ENCODE measurements around the gene SULT1C4.

Gene SULT1C4

DNA sequence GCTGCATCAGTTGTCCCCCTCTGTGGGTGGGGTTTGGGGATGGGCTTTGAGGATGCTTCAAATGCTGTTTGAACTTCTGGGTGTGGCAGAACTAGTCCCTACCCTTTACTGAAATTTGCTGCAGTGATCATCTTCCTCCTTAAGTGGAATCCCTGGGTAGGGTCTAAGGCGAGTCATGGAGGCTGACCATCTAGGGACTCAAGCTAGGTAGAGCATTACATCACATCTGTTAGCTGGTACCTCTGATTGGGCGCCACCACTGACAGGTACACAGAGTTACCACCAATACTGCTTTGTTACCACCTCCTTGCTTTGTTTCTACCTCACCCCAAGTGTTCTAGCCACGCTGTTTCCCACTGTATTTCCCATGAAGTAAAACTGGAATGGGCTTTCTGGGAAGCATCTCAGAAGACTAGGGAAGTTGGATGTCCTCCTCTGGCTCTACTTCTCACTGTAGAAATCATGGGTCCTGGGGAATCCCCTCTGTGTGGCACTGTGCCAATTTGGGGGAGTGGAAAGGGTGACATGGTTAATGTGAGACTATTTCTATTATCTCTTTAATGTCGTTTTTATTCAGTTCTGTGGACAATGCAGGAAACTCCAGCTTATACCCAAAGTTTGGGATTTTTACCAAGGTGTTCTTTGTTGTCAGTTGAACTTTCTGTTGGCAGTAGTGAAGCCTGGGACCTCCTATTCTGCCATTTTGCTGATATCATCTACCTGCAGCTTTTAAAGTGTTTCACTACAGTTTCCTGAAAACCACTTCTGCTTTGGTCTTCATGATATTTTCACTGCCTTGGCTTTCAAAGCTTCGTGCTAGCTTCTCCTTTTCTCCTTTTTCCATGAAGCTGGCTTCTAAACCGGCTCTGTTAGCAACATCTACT lies 14.5 kb upstream of the SULT1C4 start:
- Histone ChIP-seq H3K9me2 (replicated peaks; ENCODE audit: control insufficient read depth, low read length) (no peaks in the 10 kb centered on the region), H3K4me2 (ENCODE audit: low read length) (no peak overlapping the region), H3K27ac (ENCODE audit: low read depth, low read length) (no peak overlapping the region)

DNA sequence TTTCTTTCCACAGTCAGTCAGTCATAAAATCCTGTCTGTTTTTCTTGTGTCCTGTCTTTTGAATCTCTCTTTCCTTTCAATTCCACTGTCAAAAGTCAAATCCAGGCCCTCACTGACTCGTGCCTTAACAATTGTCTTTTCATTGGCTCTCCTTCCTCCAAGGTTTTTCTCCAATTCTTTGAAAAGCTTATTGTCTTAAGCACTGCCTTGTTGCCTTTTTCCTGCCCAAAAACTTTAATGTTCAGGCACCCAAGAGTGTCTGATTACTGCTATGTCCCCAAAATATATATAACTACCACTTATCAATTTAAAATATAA lies 13.9 kb upstream of the SULT1C4 start:
- Histone ChIP-seq H3K27me3 (ENCODE audit: control insufficient read depth, low read length) (peaks cover 4% of the 10 kb centered on the region), H3K79me2 (ENCODE audit: control insufficient read depth, low read length) (no peaks in the 10 kb centered on the region), H3K27ac (ENCODE audit: low read depth, low read length) (no peak overlapping the region), H4K20me1 (ENCODE audit: control insufficient read depth, insufficient read depth, low read depth, low read length) (no peaks in the 10 kb centered on the region), H3K9me3 (ENCODE audit: control insufficient read depth, insufficient read depth, low read length) (no peaks in the 10 kb centered on the region), H3K4me1 (ENCODE audit: control insufficient read depth, low read length) (no peaks in the 10 kb centered on the region), H3K4me3 (ENCODE audit: low read length) (no peak overlapping the region), H3K9me2 (replicated peaks; ENCODE audit: control insufficient read depth, low read length) (no peaks in the 10 kb centered on the region), H3K36me3 (ENCODE audit: control insufficient read depth, low read length) (no peaks in the 10 kb centered on the region), H3F3A (ENCODE audit: control insufficient read depth, insufficient read depth) (no peaks in the 10 kb centered on the region), H3K4me2 (ENCODE audit: low read length) (no peak overlapping the region)
- TF ChIP-seq CTCF (IDR thresholded peaks at IDR 0.05; ENCODE audit: low read depth, low read length, poor library complexity, severe bottlenecking) (no peak), EZH2phosphoT487 (IDR thresholded peaks at IDR 0.05; ENCODE audit: borderline replicate concordance, low read length) (no peak)

More for the DNA sequence above, 14.5 kb upstream of the SULT1C4 start:
- Histone ChIP-seq H3K9me3 (ENCODE audit: control insufficient read depth, insufficient read depth, low read length) (no peaks in the 10 kb centered on the region), H4K20me1 (ENCODE audit: control insufficient read depth, insufficient read depth, low read depth, low read length) (no peaks in the 10 kb centered on the region), H3F3A (ENCODE audit: control insufficient read depth, insufficient read depth) (no peaks in the 10 kb centered on the region), H3K27me3 (ENCODE audit: control insufficient read depth, low read length) (peaks cover 4% of the 10 kb centered on the region), H3K36me3 (ENCODE audit: control insufficient read depth, low read length) (no peaks in the 10 kb centered on the region), H3K4me3 (ENCODE audit: low read length) (no peak overlapping the region), H3K79me2 (ENCODE audit: control insufficient read depth, low read length) (no peaks in the 10 kb centered on the region), H3K4me1 (ENCODE audit: control insufficient read depth, low read length) (no peaks in the 10 kb centered on the region)
- no peak for TF ChIP-seq EZH2phosphoT487 (IDR thresholded peaks at IDR 0.05; ENCODE audit: borderline replicate concordance, low read length)
- no peak for TF ChIP-seq CTCF (IDR thresholded peaks at IDR 0.05; ENCODE audit: low read depth, low read length, poor library complexity, severe bottlenecking)

GRCh38 chr2:108364676-108365297 lies 13.0 kb upstream of the SULT1C4 start:
- Histone ChIP-seq H3K36me3 (ENCODE audit: control insufficient read depth, low read length) (no peaks in the 10 kb centered on the region), H3K27ac (ENCODE audit: low read depth, low read length) (no peak overlapping the region), H3K9me2 (replicated peaks; ENCODE audit: control insufficient read depth, low read length) (no peaks in the 10 kb centered on the region)

More at GRCh38 chr2:108364676-108365297, 13.0 kb upstream of the SULT1C4 start:
- no peak overlapping the region for H3K4me2 ChIP-seq (ENCODE audit: low read length)
- no peak for TF ChIP-seq CTCF (IDR thresholded peaks at IDR 0.05; ENCODE audit: low read depth, low read length, poor library complexity, severe bottlenecking)
- TF ChIP-seq EZH2phosphoT487 (IDR thresholded peaks at IDR 0.05; ENCODE audit: borderline replicate concordance, low read length), result no peak
- no peaks in the 10 kb centered on the region for H3K79me2 ChIP-seq (ENCODE audit: control insufficient read depth, low read length)
- peaks cover 4% of the 10 kb centered on the region for H3K27me3 ChIP-seq (ENCODE audit: control insufficient read depth, low read length)
- no peak overlapping the region for H3K4me3 ChIP-seq (ENCODE audit: low read length)
- no peaks in the 10 kb centered on the region for H3K4me1 ChIP-seq (ENCODE audit: control insufficient read depth, low read length)
- H3K9me3 ChIP-seq (ENCODE audit: control insufficient read depth, insufficient read depth, low read length), result no peaks in the 10 kb centered on the region
- no peaks in the 10 kb centered on the region for H4K20me1 ChIP-seq (ENCODE audit: control insufficient read depth, insufficient read depth, low read depth, low read length)
- H3F3A ChIP-seq (ENCODE audit: control insufficient read depth, insufficient read depth), result no peaks in the 10 kb centered on the region

Data from DOHH2 (cell line).